Mucosa of descending colon (tissue), 3 donors: ENCODE measurements around the gene IMMP2L. TPM values are rescaled to one million over a fixed set of nuclear protein-coding genes. Genes with fewer than 3 reads are reported as not detected.

Experiments
- ATAC-seq: fragments of 200-7000 bp; cut with Tn5 transposase; one replicate; pipeline ENCODE4 v1.9.1; 2020; ENCODE audit warnings: mild to moderate bottlenecking, moderate library complexity
- DNase-seq, 3 donors: peaks; one replicate each; pipeline ENCODE4 v3.0.0-alpha.2; 2020
- H3K36me3 ChIP-seq: fragments of 200-600 bp; one replicate; pipeline ENCODE4 v1.8.0; 2021; ENCODE audit warnings: low read depth, mild to moderate bottlenecking
- H3K4me1 ChIP-seq: fragments of 200-600 bp; one replicate; pipeline ENCODE4 v1.8.0; 2021; ENCODE audit warnings: low read depth, mild to moderate bottlenecking
- H3K4me3 ChIP-seq: fragments of 200-600 bp; one replicate; pipeline ENCODE4 v1.8.0; 2021; ENCODE audit warnings: mild to moderate bottlenecking
- H3K9me3 ChIP-seq: fragments of 200-600 bp; one replicate; pipeline ENCODE4 v1.8.0; 2021; ENCODE audit warnings: mild to moderate bottlenecking
- intact Hi-C, 2 donors: fragments of 100-400 bp; cut with DNase I in 1 of 2; cut with micrococcal nuclease in 1 of 2; formaldehyde crosslinking; loops; one replicate each; pipeline versions ENCODE4 v1.11.0 to v1.11.1; 2022; cut with DNase I, micrococcal nuclease
- total RNA-seq, 3 donors: library from RNA; stranded (reverse); fragmentation: NEBNext Ultra II Directional in 2 of 3; extraction: Animal tissue kit (Norgen Biotek cat#: 25700) in 2 of 3; gene quantifications; one replicate each; pipeline versions ENCODE4 v1.2.1 to v1.2.4, GENCODE V29; 2021 to 2023
- TF ChIP-seq, protein P1 (sequence below): fragments of 200-600 bp; IDR thresholded peaks from one replicate; pipeline ENCODE4 v1.8.0; 2022; ENCODE audit warnings: antibody characterized with exemption, mild to moderate bottlenecking
- donor health status: DM: no; HTN: no; CAD: no; lungs with moderate emphysema.
- donor health status: DM: no; HTN: no; CAD: no.
- donor health status: DM: no; HTN: yes; CAD: no.

The IMMP2L gene
- total RNA-seq, 3 donors from 2014 or later = 12.1 to 20.7 (median 17.7) TPM

DNA sequence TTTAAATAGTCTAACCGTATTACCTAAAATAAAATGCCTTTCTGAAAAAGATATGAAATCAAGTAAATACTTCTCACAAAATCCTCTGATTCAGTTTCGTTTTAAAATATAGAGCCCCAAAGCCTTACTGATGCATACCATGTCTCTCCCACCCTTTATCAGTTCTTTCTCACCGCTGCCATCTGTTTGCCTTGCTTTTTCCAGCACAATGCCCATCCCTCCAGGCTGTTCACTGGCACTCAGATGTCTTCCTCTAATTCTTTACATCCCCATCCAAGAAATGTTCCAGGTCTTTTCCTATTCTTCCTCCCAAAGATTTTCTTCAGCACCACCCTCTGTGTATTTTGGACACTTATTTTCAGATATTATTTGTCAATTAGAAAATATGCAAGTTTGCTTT, 587.9 kb downstream of the IMMP2L start:
- Histone ChIP-seq H3K4me3 (no peak overlapping the region), H3K36me3 (no peaks in the 10 kb centered on the region), H3K9me3 (no peaks in the 10 kb centered on the region), H3K4me1 (no peaks in the 10 kb centered on the region)
- DNase-seq (no peak), ATAC-seq (no peak)
- intact Hi-C loops = no loop called here
- TF ChIP-seq, protein P1, sequence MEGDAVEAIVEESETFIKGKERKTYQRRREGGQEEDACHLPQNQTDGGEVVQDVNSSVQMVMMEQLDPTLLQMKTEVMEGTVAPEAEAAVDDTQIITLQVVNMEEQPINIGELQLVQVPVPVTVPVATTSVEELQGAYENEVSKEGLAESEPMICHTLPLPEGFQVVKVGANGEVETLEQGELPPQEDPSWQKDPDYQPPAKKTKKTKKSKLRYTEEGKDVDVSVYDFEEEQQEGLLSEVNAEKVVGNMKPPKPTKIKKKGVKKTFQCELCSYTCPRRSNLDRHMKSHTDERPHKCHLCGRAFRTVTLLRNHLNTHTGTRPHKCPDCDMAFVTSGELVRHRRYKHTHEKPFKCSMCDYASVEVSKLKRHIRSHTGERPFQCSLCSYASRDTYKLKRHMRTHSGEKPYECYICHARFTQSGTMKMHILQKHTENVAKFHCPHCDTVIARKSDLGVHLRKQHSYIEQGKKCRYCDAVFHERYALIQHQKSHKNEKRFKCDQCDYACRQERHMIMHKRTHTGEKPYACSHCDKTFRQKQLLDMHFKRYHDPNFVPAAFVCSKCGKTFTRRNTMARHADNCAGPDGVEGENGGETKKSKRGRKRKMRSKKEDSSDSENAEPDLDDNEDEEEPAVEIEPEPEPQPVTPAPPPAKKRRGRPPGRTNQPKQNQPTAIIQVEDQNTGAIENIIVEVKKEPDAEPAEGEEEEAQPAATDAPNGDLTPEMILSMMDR = no peak

DNA sequence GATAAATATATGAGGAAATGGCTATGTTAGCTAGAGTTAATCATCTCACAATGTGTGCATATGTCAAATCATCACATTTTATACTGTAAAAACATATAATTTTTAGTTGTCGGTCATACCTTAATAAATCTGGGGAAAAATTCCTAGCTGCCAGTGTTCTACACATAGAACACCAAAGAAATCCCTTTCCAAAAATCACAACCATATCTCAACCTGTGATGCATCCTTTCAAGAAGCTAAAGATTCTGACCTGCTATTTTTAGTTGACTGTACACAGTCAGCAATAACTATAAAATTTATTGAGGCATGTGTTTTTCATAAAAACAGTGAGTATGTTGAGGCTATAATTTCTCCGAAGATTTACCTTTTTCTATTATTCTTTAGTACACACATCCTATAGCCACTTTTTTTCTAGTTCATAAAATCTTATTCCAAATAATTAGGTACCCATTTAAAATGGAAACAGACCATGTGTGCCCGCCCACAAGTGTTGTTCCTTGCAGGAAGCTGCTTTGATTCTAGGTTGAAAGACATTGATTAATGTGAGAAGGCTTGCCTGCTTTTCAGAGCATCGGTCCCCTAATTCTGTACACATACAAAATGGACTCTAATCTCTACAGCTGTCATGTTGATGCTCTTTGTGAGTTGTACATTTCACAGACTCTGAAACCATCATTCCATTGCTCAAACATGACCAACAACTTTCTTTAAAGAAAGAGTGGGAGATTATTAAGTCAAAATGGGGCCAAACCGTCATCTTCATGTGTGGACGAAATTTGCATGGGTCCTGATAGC, 588.9 kb downstream of the IMMP2L start:
- H3K9me3 ChIP-seq = no peaks in the 10 kb centered on the region
- ATAC-seq (no peak), DNase-seq (no peak)
- H3K4me3 ChIP-seq = no peak overlapping the region
- no peaks in the 10 kb centered on the region for H3K36me3 ChIP-seq
- intact Hi-C loops = no loop called here
- no peaks in the 10 kb centered on the region for H3K4me1 ChIP-seq
- TF ChIP-seq, protein P1 = no peak

DNA sequence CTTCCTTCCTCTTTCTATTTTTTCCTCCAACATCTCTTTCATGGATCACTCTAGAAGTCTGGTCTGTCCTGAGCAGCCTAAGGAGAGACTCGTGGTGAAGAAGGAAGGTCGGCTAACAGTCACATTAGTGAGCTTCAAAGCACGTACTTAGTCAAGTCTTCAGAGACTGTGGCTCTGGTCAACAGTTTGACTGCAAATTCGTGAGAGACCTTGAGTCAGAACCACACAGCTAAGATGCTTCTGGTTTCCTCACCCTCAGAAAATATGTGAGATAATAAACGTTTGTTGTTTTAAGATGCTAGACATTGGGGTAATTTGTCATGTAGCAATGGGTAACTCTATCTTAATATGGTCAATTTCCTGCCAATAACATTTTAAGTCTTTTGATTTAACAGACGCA, 597.5 kb downstream of the IMMP2L start:
- Histone ChIP-seq H3K9me3 (no peaks in the 10 kb centered on the region), H3K36me3 (no peaks in the 10 kb centered on the region), H3K4me1 (no peaks in the 10 kb centered on the region), H3K4me3 (no peak overlapping the region)
- intact Hi-C loops = no loop called here
- no peak for DNase-seq
- no peak for ATAC-seq
- TF ChIP-seq, protein P1 = no peak

DNA sequence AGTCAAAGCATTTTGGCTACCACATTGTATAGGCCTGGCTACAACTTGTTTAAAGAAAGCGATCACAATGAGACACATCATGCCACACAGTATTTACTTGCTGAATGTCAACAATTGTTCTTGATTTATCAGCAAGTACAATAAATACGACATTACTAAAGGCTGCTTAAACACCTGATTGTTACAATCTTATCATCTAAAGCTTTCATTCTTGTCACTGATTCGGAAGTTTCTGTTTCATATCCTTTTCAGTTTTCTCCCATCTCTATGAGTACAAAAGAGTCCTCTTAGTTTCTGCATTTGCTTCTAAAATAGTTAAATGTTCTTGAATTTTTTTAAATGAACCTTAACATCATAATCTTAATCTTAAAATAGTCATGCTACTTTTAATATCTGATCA, 599.5 kb downstream of the IMMP2L start:
- Histone ChIP-seq H3K4me3 (no peak overlapping the region), H3K4me1 (no peaks in the 10 kb centered on the region), H3K9me3 (no peaks in the 10 kb centered on the region), H3K36me3 (no peaks in the 10 kb centered on the region)
- intact Hi-C loops = no loop called here
- DNase-seq (no peak), ATAC-seq (no peak)
- TF ChIP-seq, protein P1 = no peak

DNA sequence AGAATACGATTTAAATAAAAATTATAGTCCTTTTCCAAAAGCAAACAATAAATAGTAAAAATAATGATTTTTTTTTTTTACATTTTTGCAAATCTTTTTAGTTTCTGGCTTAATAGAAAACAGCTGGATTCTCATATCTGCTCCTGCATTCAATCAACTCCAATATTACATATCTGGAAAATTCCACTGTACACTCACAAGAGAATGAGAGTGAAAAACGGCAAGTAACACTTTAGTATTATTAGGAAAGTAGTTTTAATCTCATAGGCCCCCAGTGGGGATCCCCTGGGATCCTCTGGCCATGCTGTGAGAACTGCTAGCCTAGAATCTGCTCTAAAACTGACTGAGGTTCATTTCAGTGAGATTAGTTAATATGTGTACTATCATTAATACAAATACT, 599.9 kb downstream of the IMMP2L start:
- intact Hi-C loops = no loop called here
- H3K4me3 ChIP-seq = no peak overlapping the region
- H3K9me3 ChIP-seq = no peaks in the 10 kb centered on the region
- DNase-seq (no peak), ATAC-seq (no peak)
- no peaks in the 10 kb centered on the region for H3K4me1 ChIP-seq
- H3K36me3 ChIP-seq = no peaks in the 10 kb centered on the region
- TF ChIP-seq, protein P1 = no peak

DNA sequence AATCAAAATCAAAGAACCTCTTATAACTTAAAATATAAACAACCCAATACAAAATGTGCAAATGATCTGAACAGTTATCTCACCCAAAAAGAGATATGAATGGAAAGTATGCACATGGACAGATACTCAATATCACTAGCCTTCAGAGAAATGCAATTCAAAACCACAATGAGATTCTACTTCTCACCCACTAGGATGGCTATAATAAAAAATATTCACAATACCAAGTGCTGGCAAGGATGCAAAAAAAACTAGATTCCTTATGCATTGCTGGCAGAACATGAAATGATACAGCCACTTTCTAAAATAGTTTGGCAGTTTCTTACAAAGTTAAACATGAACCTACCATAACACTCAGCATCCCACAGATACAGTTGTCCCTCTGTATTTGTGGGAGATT, 601.5 kb downstream of the IMMP2L start:
- intact Hi-C loops = no loop called here
- Histone ChIP-seq H3K36me3 (no peaks in the 10 kb centered on the region), H3K9me3 (no peaks in the 10 kb centered on the region), H3K4me1 (no peaks in the 10 kb centered on the region), H3K4me3 (no peak overlapping the region)
- no peak for ATAC-seq
- TF ChIP-seq, protein P1 = no peak
- no peak for DNase-seq
